ENCODE results near the gene SMIM27.

DNA sequence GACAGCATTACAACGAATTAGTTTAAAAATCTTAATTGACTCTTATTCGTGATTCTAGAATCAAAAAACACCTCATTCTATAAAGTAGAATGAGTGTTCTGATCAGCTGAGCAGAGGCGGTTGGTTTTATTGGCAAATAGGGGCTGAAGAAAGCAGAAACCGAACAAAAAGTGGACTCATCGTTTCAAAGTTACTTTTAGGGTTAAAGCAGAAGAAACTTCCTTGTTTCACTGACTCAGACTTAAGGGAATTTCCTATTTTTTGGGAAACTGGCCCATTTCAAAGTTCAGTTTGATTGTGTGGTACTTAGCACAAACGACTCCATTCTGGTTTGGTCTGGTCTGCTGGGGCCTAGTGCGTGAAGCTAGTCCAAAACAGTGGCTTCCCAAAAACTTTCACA is 21.7 kb downstream of the SMIM27 start:
- TF ChIP-seq EP300 (conservative IDR thresholded peaks at IDR 0.05; ENCODE audit: poor library complexity, severe bottlenecking) (no peak), EZH2 (IDR thresholded peaks at IDR 0.05; ENCODE audit: borderline replicate concordance, insufficient read depth, low read length, poor library complexity, severe bottlenecking) (no peak), MXI1 (conservative IDR thresholded peaks at IDR 0.05; ENCODE audit: poor library complexity, severe bottlenecking) (no peak), SMC3 (conservative IDR thresholded peaks at IDR 0.05; ENCODE audit: poor library complexity) (no peak), RAD21 (conservative IDR thresholded peaks at IDR 0.05) (no peak)
- TF ChIP-seq, protein P1, sequence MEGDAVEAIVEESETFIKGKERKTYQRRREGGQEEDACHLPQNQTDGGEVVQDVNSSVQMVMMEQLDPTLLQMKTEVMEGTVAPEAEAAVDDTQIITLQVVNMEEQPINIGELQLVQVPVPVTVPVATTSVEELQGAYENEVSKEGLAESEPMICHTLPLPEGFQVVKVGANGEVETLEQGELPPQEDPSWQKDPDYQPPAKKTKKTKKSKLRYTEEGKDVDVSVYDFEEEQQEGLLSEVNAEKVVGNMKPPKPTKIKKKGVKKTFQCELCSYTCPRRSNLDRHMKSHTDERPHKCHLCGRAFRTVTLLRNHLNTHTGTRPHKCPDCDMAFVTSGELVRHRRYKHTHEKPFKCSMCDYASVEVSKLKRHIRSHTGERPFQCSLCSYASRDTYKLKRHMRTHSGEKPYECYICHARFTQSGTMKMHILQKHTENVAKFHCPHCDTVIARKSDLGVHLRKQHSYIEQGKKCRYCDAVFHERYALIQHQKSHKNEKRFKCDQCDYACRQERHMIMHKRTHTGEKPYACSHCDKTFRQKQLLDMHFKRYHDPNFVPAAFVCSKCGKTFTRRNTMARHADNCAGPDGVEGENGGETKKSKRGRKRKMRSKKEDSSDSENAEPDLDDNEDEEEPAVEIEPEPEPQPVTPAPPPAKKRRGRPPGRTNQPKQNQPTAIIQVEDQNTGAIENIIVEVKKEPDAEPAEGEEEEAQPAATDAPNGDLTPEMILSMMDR (IDR thresholded peaks at IDR 0.05; ENCODE audit: poor library complexity, severe bottlenecking), result no peak
- TF ChIP-seq, protein P2, sequence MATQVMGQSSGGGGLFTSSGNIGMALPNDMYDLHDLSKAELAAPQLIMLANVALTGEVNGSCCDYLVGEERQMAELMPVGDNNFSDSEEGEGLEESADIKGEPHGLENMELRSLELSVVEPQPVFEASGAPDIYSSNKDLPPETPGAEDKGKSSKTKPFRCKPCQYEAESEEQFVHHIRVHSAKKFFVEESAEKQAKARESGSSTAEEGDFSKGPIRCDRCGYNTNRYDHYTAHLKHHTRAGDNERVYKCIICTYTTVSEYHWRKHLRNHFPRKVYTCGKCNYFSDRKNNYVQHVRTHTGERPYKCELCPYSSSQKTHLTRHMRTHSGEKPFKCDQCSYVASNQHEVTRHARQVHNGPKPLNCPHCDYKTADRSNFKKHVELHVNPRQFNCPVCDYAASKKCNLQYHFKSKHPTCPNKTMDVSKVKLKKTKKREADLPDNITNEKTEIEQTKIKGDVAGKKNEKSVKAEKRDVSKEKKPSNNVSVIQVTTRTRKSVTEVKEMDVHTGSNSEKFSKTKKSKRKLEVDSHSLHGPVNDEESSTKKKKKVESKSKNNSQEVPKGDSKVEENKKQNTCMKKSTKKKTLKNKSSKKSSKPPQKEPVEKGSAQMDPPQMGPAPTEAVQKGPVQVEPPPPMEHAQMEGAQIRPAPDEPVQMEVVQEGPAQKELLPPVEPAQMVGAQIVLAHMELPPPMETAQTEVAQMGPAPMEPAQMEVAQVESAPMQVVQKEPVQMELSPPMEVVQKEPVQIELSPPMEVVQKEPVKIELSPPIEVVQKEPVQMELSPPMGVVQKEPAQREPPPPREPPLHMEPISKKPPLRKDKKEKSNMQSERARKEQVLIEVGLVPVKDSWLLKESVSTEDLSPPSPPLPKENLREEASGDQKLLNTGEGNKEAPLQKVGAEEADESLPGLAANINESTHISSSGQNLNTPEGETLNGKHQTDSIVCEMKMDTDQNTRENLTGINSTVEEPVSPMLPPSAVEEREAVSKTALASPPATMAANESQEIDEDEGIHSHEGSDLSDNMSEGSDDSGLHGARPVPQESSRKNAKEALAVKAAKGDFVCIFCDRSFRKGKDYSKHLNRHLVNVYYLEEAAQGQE (IDR thresholded peaks at IDR 0.05; ENCODE audit: borderline replicate concordance), result no peak

All from neural cell (in vitro differentiated cells).